ENCODE measurements around the gene MIF4GD. TPM values are rescaled to one million over a fixed set of nuclear protein-coding genes. Genes with fewer than 3 reads are reported as not detected.

The MIF4GD gene
- total and polyA plus RNA-seq, 2 donors (not counting 1 experiment from before 2014, with no cell fraction given), result 41.5 to 87.4 TPM

DNA sequence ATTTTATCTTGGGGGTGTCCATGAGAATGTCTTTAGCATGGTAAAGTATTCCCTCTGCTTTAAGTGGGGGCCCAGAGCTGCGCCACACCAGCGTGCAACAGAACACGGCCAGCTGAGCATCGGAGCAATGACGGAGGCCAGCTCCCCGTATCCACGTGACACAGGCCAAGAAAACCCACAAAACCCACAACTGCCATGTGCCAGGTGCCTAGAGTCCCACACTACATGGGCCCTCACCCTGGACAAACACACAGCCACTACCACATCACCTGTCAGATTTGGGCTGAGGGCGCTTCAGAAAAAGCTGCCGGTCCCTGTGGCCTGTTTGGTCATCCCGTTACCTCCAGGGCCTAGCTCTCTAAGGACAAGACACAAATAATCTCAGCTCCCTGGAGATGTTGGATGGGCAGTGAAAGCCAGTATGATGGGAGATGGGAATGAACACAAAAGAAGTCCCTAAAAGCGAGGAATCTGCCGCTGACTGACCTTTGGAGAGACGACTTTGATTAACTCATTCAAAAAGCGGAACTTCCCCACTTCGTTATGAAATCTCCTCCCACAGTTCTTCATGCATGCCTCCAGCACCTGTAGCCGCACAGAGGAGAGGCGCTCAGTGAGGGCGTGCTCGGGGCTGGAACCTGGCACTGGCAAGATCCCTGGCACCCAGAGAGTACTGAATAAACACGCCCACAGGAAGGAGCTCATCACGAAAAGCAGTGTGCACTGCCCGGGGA lies 26.7 kb downstream of the MIF4GD start:
- peaks cover 16 to 66% of the 10 kb centered on the region in 2 donors for H3K4me1 ChIP-seq (ENCODE audit: control insufficient read depth in 2 of 2, insufficient read depth in 2 of 2, low read length in 2 of 2)

More for the DNA sequence above, 26.7 kb downstream of the MIF4GD start:
- ATAC-seq (ENCODE audit: low read depth) (peak; percentile 73), DNase-seq (peak; percentile 76)
- intact Hi-C loops (cut with micrococcal nuclease), result loop anchor here (1.0 kb wide), 1 partner anchor 17 kb away; the partner anchor contains the start of genes GGA3 and MRPS7
- H3K4me2 ChIP-seq (replicated peaks; ENCODE audit: low read depth, low read length, poor library complexity, severe bottlenecking), result peak overlapping the region; percentile 53
- no peaks in the 10 kb centered on the region for H3K27me3 ChIP-seq (replicated peaks in 1 of 4; ENCODE audit: control extremely low read depth in 1 of 4, control insufficient read depth in 3 of 4, insufficient read depth in 4 of 4, low read length in 3 of 4)
- no peak overlapping the region for H3K9ac ChIP-seq (ENCODE audit: low read length)
- H3K36me3 ChIP-seq (replicated peaks in 1 of 2; ENCODE audit: control extremely low read depth in 1 of 2, control insufficient read depth in 1 of 2, extremely low read depth in 1 of 2, insufficient read depth in 2 of 2, low read length in 1 of 2), result peaks cover 0 to 77% of the 10 kb centered on the region in 2 experiments
- peak overlapping the region; percentile 94 for H3K27ac Mint-ChIP-seq
- ChIA-PET CTCF (interaction anchor here (0.7 to 3.3 kb wide), 5 partner anchors 17 to 168 kb away, joined by 3 to 23 read pairs (median 4); partner anchors contain the start of genes GGA3, MRPS7 and SLC25A19), POLR2A (interaction anchor here (0.6 to 1.6 kb wide), 4 partner anchors 17 to 92 kb away, joined by 3 to 10 read pairs (median 3); partner anchors contain the start of genes GGA3, MIF4GD and MRPS7)
- TF ChIP-seq, protein P1, sequence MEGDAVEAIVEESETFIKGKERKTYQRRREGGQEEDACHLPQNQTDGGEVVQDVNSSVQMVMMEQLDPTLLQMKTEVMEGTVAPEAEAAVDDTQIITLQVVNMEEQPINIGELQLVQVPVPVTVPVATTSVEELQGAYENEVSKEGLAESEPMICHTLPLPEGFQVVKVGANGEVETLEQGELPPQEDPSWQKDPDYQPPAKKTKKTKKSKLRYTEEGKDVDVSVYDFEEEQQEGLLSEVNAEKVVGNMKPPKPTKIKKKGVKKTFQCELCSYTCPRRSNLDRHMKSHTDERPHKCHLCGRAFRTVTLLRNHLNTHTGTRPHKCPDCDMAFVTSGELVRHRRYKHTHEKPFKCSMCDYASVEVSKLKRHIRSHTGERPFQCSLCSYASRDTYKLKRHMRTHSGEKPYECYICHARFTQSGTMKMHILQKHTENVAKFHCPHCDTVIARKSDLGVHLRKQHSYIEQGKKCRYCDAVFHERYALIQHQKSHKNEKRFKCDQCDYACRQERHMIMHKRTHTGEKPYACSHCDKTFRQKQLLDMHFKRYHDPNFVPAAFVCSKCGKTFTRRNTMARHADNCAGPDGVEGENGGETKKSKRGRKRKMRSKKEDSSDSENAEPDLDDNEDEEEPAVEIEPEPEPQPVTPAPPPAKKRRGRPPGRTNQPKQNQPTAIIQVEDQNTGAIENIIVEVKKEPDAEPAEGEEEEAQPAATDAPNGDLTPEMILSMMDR (IDR thresholded peaks at IDR 0.05), result no peak
- TF ChIP-seq EZH2 (IDR thresholded peaks at IDR 0.05; ENCODE audit: borderline replicate concordance, insufficient read depth, low read depth, low read length, poor library complexity, severe bottlenecking), result no peak
- H3K4me3 ChIP-seq (ENCODE audit: control extremely low read depth in 1 of 5, extremely low read depth in 1 of 5, insufficient read depth in 1 of 5, low read depth in 2 of 5, low read length in 4 of 5), result peak overlapping the region in 1 of 5 experiments; percentile 6
- H3K27ac ChIP-seq (ENCODE audit: low read length in 2 of 2), result peak overlapping the region; percentile 36 to 80
- no peaks in the 10 kb centered on the region for H3K9me3 ChIP-seq (ENCODE audit: control extremely low read depth in 1 of 3, control insufficient read depth in 2 of 3, insufficient read depth in 1 of 3, low read length in 2 of 3)
- H3K4me3 Mint-ChIP-seq, result peak overlapping the region; percentile 81
- H4K20me1 ChIP-seq (ENCODE audit: control insufficient read depth, insufficient read depth, low read length, poor library complexity, severe bottlenecking), result peaks cover 30% of the 10 kb centered on the region
- no peaks in the 10 kb centered on the region for H3K27me3 Mint-ChIP-seq
- no peaks in the 10 kb centered on the region for H3K9me3 Mint-ChIP-seq (ENCODE audit: insufficient read depth)
- peaks cover 44% of the 10 kb centered on the region for H3K79me2 ChIP-seq (ENCODE audit: control insufficient read depth, insufficient read depth, low read length)
- peaks cover 41% of the 10 kb centered on the region for H3K4me1 Mint-ChIP-seq
- WGBS (ENCODE audit: insufficient coverage), result 60% methylated on average over 19 of the region's 22 CpGs
- H2AFZ ChIP-seq (ENCODE audit: insufficient read depth, low read depth, low read length, poor library complexity, severe bottlenecking), result no peak overlapping the region

Data from B cell (primary cell).